ENCODE results near the gene PRPF38A.

Gene PRPF38A

GRCh38 chr1:52469108-52469507 lies 64.7 kb downstream of the PRPF38A start:
- no peak for DNase-seq
